Activated T-helper 1 cell treated with Interleukin-2 at 50 U/mL for 16 hours (primary cell): ENCODE results near the gene PPP1R26.
"Not testable (repeated sequence)": the region's sequence is repeated elsewhere in the genome, so short reads cannot be mapped to it uniquely, and the experiment has no call there.

Experiments
- DNase-seq: peaks from one replicate; pipeline ENCODE4 v3.0.0-alpha.2; 2020; ENCODE audit warnings: low read depth

PPP1R26 gene

GRCh38 chr9:135479469-135480052 lies at the start of gene PPP1R26:
TSS of gene PPP1R26 (plus strand) at chr9:135479782. CDS start at chr9:135484511, 4,729 bp downstream.
- no peak for DNase-seq

GRCh38 chr9:135437259-135437658 lies 42.3 kb upstream of the PPP1R26 start:
- no peak for DNase-seq

GRCh38 chr9:135437696-135438095 lies 41.9 kb upstream of the PPP1R26 start:
- not testable (repeated sequence) for DNase-seq

GRCh38 chr9:135438581-135439232 lies 40.9 kb upstream of the PPP1R26 start:
- DNase-seq = not testable (repeated sequence)

- not testable (repeated sequence) for DNase-seq
Measured at GRCh38 chr9:135439514-135439913, 40.1 kb upstream of the PPP1R26 start.

GRCh38 chr9:135439916-135440315 lies 39.7 kb upstream of the PPP1R26 start:
- DNase-seq = no peak

GRCh38 chr9:135440620-135441019 lies 39.0 kb upstream of the PPP1R26 start:
- no peak for DNase-seq

- DNase-seq = not testable (repeated sequence)
Measured at GRCh38 chr9:135441105-135442071, 38.2 kb upstream of the PPP1R26 start.

- no peak for DNase-seq
Measured at GRCh38 chr9:135442075-135442474, 37.5 kb upstream of the PPP1R26 start.

GRCh38 chr9:135443797-135444425 lies 35.7 kb upstream of the PPP1R26 start:
- DNase-seq = no peak

- DNase-seq = no peak
Measured at GRCh38 chr9:135447126-135447525, 32.5 kb upstream of the PPP1R26 start.

- DNase-seq = no peak
Measured at GRCh38 chr9:135448663-135449100, 30.9 kb upstream of the PPP1R26 start.

GRCh38 chr9:135449532-135449931 lies 30.1 kb upstream of the PPP1R26 start:
- DNase-seq = not testable (repeated sequence)

- DNase-seq = no peak
Measured at GRCh38 chr9:135450956-135451355, 28.6 kb upstream of the PPP1R26 start.

- not testable (repeated sequence) for DNase-seq
Measured at GRCh38 chr9:135451909-135452308, 27.7 kb upstream of the PPP1R26 start.

- no peak for DNase-seq
Measured at GRCh38 chr9:135454737-135455136, 24.8 kb upstream of the PPP1R26 start.

GRCh38 chr9:135455401-135456030 lies 24.1 kb upstream of the PPP1R26 start:
- no peak for DNase-seq

GRCh38 chr9:135456436-135457104 lies 23.0 kb upstream of the PPP1R26 start:
- no peak for DNase-seq

GRCh38 chr9:135458478-135458877 lies 21.1 kb upstream of the PPP1R26 start:
- not testable (repeated sequence) for DNase-seq

- no peak for DNase-seq
Measured at GRCh38 chr9:135461936-135462335, 17.6 kb upstream of the PPP1R26 start.

- no peak for DNase-seq
Measured at GRCh38 chr9:135463140-135463539, 16.4 kb upstream of the PPP1R26 start.
